OCI-LY1 (cell line): Measurements from ENCODE around the gene WFDC12.

Source experiments
- CTCF ChIP-seq: fragments of 200-600 bp; sonication (generic), shearing (Covaris generic); IDR thresholded peaks from 2 replicates; pipeline ENCODE4 v1.5.1; 2017; ENCODE audit warnings: mild to moderate bottlenecking, antibody characterized with exemption, low read length, moderate library complexity, mixed read lengths
- EZH2 ChIP-seq: fragments of 200-600 bp; sonication (generic), shearing (Covaris generic); IDR thresholded peaks from 2 replicates; pipeline ENCODE4 v1.8.0; 2017; ENCODE audit warnings: borderline replicate concordance, mixed run types, mild to moderate bottlenecking, antibody characterized with exemption, low read length, moderate library complexity, mixed read lengths

DNA sequence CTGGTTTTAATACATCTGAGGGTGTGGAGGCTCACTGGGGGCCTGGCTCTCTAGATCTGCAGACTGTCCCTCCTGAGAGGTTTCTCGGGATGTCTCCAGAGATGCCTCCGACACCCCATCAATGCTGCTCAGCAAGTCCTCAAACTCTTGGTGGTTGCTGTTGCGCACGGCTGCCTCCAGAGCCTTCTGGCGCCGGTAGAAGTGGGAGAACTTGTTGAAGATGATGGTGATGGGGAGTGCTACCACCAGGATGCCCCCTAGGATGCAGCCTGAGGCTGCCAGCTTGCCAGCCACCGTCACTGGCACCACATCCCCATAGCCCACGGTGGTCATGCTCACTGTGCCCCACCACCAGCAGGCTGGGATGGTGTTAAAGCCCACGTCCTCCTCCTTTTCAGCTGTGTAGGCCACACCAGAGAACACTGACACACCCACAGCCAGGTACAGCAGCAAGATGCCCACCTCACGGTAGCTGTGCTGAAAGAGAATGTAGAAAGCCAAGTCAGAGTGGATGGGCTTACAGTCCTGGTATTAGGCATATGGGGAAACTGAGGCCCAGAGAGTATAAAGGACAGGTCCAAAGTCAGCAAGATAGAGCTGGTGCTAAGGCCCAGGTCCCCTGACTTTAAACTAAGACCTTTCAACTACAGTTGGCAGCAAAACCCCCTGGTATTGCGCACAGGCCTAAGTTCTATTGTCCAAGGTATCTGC, 29.2 kb downstream of the WFDC12 start:
- TF ChIP-seq CTCF (no peak), EZH2 (no peak)
